GM18951 (cell line): ENCODE results near the gene UNC13A.
"Not testable (repeated sequence)": the region's sequence is repeated elsewhere in the genome, so short reads cannot be mapped to it uniquely, and the experiment has no call there.

Experiments
- POLR2A ChIP-seq: IDR thresholded peaks from 4 replicates; pipeline ENCODE4 v1.6.1; 2011; ENCODE audit warnings: mild to moderate bottlenecking; ENCODE audit not compliant: insufficient read length, insufficient read depth; ENCODE audit errors: extremely low read depth
- in situ Hi-C: fragments of 300-500 bp; cut with MboI; formaldehyde crosslinking; loops from one replicate; pipeline ENCODE4 v1.12.0; 2022; ENCODE audit warnings: low sequenced_read_pairs, mixed read lengths, inconsistent platforms; ENCODE audit not compliant: unreplicated experiment

Gene UNC13A

GRCh38 chr19:17579661-17580244 lies 108.4 kb downstream of the UNC13A start:
- TF ChIP-seq POLR2A: peak; percentile 12
- in situ Hi-C loops: no loop called here

- no peak for TF ChIP-seq POLR2A
- in situ Hi-C loops: no loop called here
These were observed 110.6 kb downstream of the UNC13A start for GRCh38 chr19:17577457-17578097.

GRCh38 chr19:17576758-17577456 lies 111.2 kb downstream of the UNC13A start:
- TF ChIP-seq POLR2A: no peak
- in situ Hi-C loops: no loop called here

GRCh38 chr19:17575871-17576757 lies 112.0 kb downstream of the UNC13A start:
- in situ Hi-C loops: no loop called here
- TF ChIP-seq POLR2A: no peak

GRCh38 chr19:17572638-17573037 lies 115.5 kb downstream of the UNC13A start:
- no peak for TF ChIP-seq POLR2A
- in situ Hi-C loops: no loop called here

- no peak for TF ChIP-seq POLR2A
- in situ Hi-C loops: no loop called here
These were observed 117.4 kb downstream of the UNC13A start for GRCh38 chr19:17570791-17571190.

- in situ Hi-C loops: not testable (repeated sequence)
These were observed 117.9 kb downstream of the UNC13A start for GRCh38 chr19:17570291-17570690.

- no peak for TF ChIP-seq POLR2A
- in situ Hi-C loops: no loop called here
These were observed 120.2 kb downstream of the UNC13A start for GRCh38 chr19:17567940-17568339.

GRCh38 chr19:17565611-17566010 lies 122.5 kb downstream of the UNC13A start:
- TF ChIP-seq POLR2A: no peak
- in situ Hi-C loops: no loop called here

GRCh38 chr19:17564781-17565180 lies 123.4 kb downstream of the UNC13A start:
- in situ Hi-C loops: no loop called here
- no peak for TF ChIP-seq POLR2A

GRCh38 chr19:17562561-17562960 lies 125.6 kb downstream of the UNC13A start:
- in situ Hi-C loops: no loop called here
- TF ChIP-seq POLR2A: no peak

- in situ Hi-C loops: no loop called here
- no peak for TF ChIP-seq POLR2A
These were observed 126.1 kb downstream of the UNC13A start for GRCh38 chr19:17562097-17562496.

GRCh38 chr19:17560205-17560595 lies 128.0 kb downstream of the UNC13A start:
- TF ChIP-seq POLR2A: no peak

GRCh38 chr19:17557466-17557865 lies 130.7 kb downstream of the UNC13A start:
- in situ Hi-C loops: no loop called here

More at GRCh38 chr19:17560205-17560595, 128.0 kb downstream of the UNC13A start:
- in situ Hi-C loops: no loop called here

More at GRCh38 chr19:17557466-17557865, 130.7 kb downstream of the UNC13A start:
- no peak for TF ChIP-seq POLR2A
